Transverse colon (tissue), 3 donors: Measurements from ENCODE around the gene AJAP1.

ENCODE experiments used
- CTCF ChIP-seq, 5 experiments: fragments of 200-600 bp in 3 of 5; fragments of 450-650 bp in 2 of 5; sonication (generic) in 3 of 5; IDR thresholded peaks; 1 replicate in 2 of 5; 2 replicates in 3 of 5; pipeline ENCODE4 v1.5.1; 2016 to 2017; ENCODE audit warnings: antibody characterized with exemption in 5 of 5, inconsistent platforms in 3 of 5, mild to moderate bottlenecking in 2 of 5, moderate library complexity in 1 of 5
- POLR2A ChIP-seq: fragments of 450-650 bp; IDR thresholded peaks from one replicate; pipeline ENCODE4 v1.6.1; 2016; ENCODE audit warnings: antibody characterized with exemption, mild to moderate bottlenecking, moderate library complexity

- no peak for TF ChIP-seq POLR2A
- no peak for TF ChIP-seq CTCF (IDR thresholded peaks at IDR 0.05)
Observed at GRCh38 chr1:4695241-4695640, 40.8 kb downstream of the AJAP1 start.
